ENCODE data around the gene NPC2. TPM values are rescaled to one million over a fixed set of nuclear protein-coding genes. Genes with fewer than 3 reads are reported as not detected.
"Not testable (repeated sequence)": the region's sequence is repeated elsewhere in the genome, so short reads cannot be mapped to it uniquely, and the experiment has no call there.

Gene NPC2
- total and polyA plus RNA-seq, 2 of the 4 experiments (the other 2 are of a cell fraction) = 210 to 273 TPM

GRCh38 chr14:74456684-74457564 is 36.2 kb downstream of the NPC2 start:
- no peaks in the 10 kb centered on the region; the same call in 1 of the 2 replicates for H3K4me1 ChIP-seq (ENCODE audit: control insufficient read depth, insufficient read depth, low read length)
- H3K9ac ChIP-seq (ENCODE audit: low read depth, low read length) = no peak overlapping the region
- no peaks in the 10 kb centered on the region for H3K79me1 ChIP-seq (ENCODE audit: low read depth in 1 of 2, low read length in 2 of 2)
- peak overlapping the region; percentile 16 for H2AK9ac ChIP-seq (replicated peaks; ENCODE audit: low read depth, low read length, poor library complexity)
- no peak overlapping the region for H2AK5ac ChIP-seq (ENCODE audit: low read depth, low read length)
- no peak overlapping the region for H3K27ac ChIP-seq (ENCODE audit: insufficient read depth, low read length)
- no peak overlapping the region for H3K18ac ChIP-seq (ENCODE audit: low read depth, low read length)
- no peak overlapping the region for H2BK5ac ChIP-seq (ENCODE audit: low read depth, low read length, poor library complexity, severe bottlenecking)
- ChIA-PET CTCF (no interaction called here), POLR2A (ENCODE audit: unreplicated experiment) (no interaction called here)
- H4K91ac ChIP-seq (ENCODE audit: insufficient read depth, low read depth, low read length) = no peak overlapping the region
- ATAC-seq (ENCODE audit: low read depth) (no peak), DNase-seq (no peak)
- H3K4me2 ChIP-seq (ENCODE audit: low read depth, low read length) = no peak overlapping the region
- in situ Hi-C loops (cut with MboI; ENCODE audit: low sequenced_read_pairs) = no loop called here
- H3K23ac ChIP-seq (ENCODE audit: low read depth, low read length) = no peak overlapping the region
- peak overlapping the region; percentile 51 for H2AFZ ChIP-seq (replicated peaks; ENCODE audit: low read length, poor library complexity)
- no peaks in the 10 kb centered on the region for H3K9me3 ChIP-seq (ENCODE audit: control insufficient read depth, insufficient read depth, low read length)
- H4K8ac ChIP-seq (ENCODE audit: low read depth in 2 of 2, low read length in 2 of 2) = no peak overlapping the region
- no peak overlapping the region for H3K4ac ChIP-seq (ENCODE audit: low read depth, low read length)
- no TSS peak for BruUV-seq (replicated peaks)
- no peak overlapping the region for H4K5ac ChIP-seq (ENCODE audit: low read depth, low read length)
- no peak overlapping the region for H3K14ac ChIP-seq (replicated peaks; ENCODE audit: low read depth, low read length)
- no peaks in the 10 kb centered on the region for H3K36me3 ChIP-seq (ENCODE audit: control insufficient read depth, insufficient read depth, low read length)
- no peak overlapping the region for H3K4me3 ChIP-seq (ENCODE audit: insufficient read depth, low read depth, low read length)
- H3K9me1 ChIP-seq (ENCODE audit: insufficient read depth, low read length) = no peaks in the 10 kb centered on the region
- H2BK120ac ChIP-seq (ENCODE audit: low read depth, low read length) = no peak overlapping the region
- peaks cover 39% of the 10 kb centered on the region for H3K27me3 ChIP-seq (ENCODE audit: control insufficient read depth, insufficient read depth, low read length)
- no peak for TF ChIP-seq CHD1 (IDR thresholded peaks at IDR 0.05; ENCODE audit: low read depth, low read length)
- TF ChIP-seq SMC3 (IDR thresholded peaks at IDR 0.05; ENCODE audit: low read depth, low read length) = no peak
- TF ChIP-seq BHLHE40 (IDR thresholded peaks at IDR 0.05; ENCODE audit: low read depth, low read length) = no peak
- no peak for TF ChIP-seq POLR2A (IDR thresholded peaks at IDR 0.05; ENCODE audit: low read depth, low read length)
- no peak for TF ChIP-seq MAFK (IDR thresholded peaks at IDR 0.05; ENCODE audit: low read depth, low read length)
- TF ChIP-seq FOS (IDR thresholded peaks at IDR 0.05; ENCODE audit: low read depth, low read length) = no peak
- no peak for TF ChIP-seq RAD21 (IDR thresholded peaks at IDR 0.05; ENCODE audit: low read length)
- no peak overlapping the region for H3K56ac ChIP-seq (ENCODE audit: extremely low read depth, insufficient read depth, low read length)
- no peak overlapping the region for H2BK20ac ChIP-seq (ENCODE audit: low read depth, low read length)
- H2BK15ac ChIP-seq (ENCODE audit: low read depth, low read length) = no peak overlapping the region
- dilution Hi-C loops (cut with HindIII; ENCODE audit: low sequenced_read_pairs, unreplicated experiment) = no loop called here
- 49% methylated on average over 13 of the region's 17 CpGs; no CpG with 5 or more reads in 1 of the 2 experiments for WGBS, 2 experiments (ENCODE audit: extremely low coverage in 2 of 2, insufficient read length in 1 of 2)
- no peaks in the 10 kb centered on the region for H4K20me1 ChIP-seq (ENCODE audit: insufficient read depth, low read length)
- intact Hi-C loops (cut with micrococcal nuclease) = no loop called here

- H3K9me1 ChIP-seq (ENCODE audit: insufficient read depth, low read length); H3K14ac ChIP-seq (replicated peaks; ENCODE audit: low read depth, low read length); H4K91ac ChIP-seq (ENCODE audit: insufficient read depth, low read depth, low read length); H3K4me2 ChIP-seq (ENCODE audit: low read depth, low read length); H4K8ac ChIP-seq (ENCODE audit: low read depth in 2 of 2, low read length in 2 of 2); BruUV-seq (replicated peaks); H3K4me1 ChIP-seq (ENCODE audit: control insufficient read depth, insufficient read depth, low read length); H2BK20ac ChIP-seq (ENCODE audit: low read depth, low read length); POLR2A ChIA-PET (ENCODE audit: unreplicated experiment); H2BK120ac ChIP-seq (ENCODE audit: low read depth, low read length); H3K9ac ChIP-seq (ENCODE audit: low read depth, low read length); H3K36me3 ChIP-seq (ENCODE audit: control insufficient read depth, insufficient read depth, low read length); H3K27ac ChIP-seq (ENCODE audit: insufficient read depth, low read length); H3K18ac ChIP-seq (ENCODE audit: low read depth, low read length); ATAC-seq (ENCODE audit: low read depth); H3K4ac ChIP-seq (ENCODE audit: low read depth, low read length); H2AFZ ChIP-seq (replicated peaks; ENCODE audit: low read length, poor library complexity); H3K9me3 ChIP-seq (ENCODE audit: control insufficient read depth, insufficient read depth, low read length); DNase-seq; H3K56ac ChIP-seq (ENCODE audit: extremely low read depth, insufficient read depth, low read length); H4K5ac ChIP-seq (ENCODE audit: low read depth, low read length); H4K20me1 ChIP-seq (ENCODE audit: insufficient read depth, low read length); in situ Hi-C loops (cut with MboI; ENCODE audit: low sequenced_read_pairs); H2BK15ac ChIP-seq (ENCODE audit: low read depth, low read length); H3K79me1 ChIP-seq (ENCODE audit: low read depth in 1 of 2, low read length in 2 of 2); H2AK5ac ChIP-seq (ENCODE audit: low read depth, low read length); dilution Hi-C loops (cut with HindIII; ENCODE audit: low sequenced_read_pairs, unreplicated experiment); intact Hi-C loops (cut with micrococcal nuclease); H3K4me3 ChIP-seq (ENCODE audit: insufficient read depth, low read depth, low read length); H2AK9ac ChIP-seq (replicated peaks; ENCODE audit: low read depth, low read length, poor library complexity); H2BK5ac ChIP-seq (ENCODE audit: low read depth, low read length, poor library complexity, severe bottlenecking); H3K23ac ChIP-seq (ENCODE audit: low read depth, low read length); CTCF ChIA-PET: not testable (repeated sequence)
- peaks cover 39% of the 10 kb centered on the region for H3K27me3 ChIP-seq (ENCODE audit: control insufficient read depth, insufficient read depth, low read length)
- WGBS, 2 experiments (ENCODE audit: extremely low coverage in 2 of 2, insufficient read length in 1 of 2) = no CpG with 5 or more reads among the region's 5 CpGs
Observed at GRCh38 chr14:74454397-74454796, 38.7 kb downstream of the NPC2 start.
